COLO829 (cell line): ENCODE data around the gene BRD3.

ENCODE experiments used
- DNase-seq: peaks from one replicate; pipeline ENCODE4 v3.0.0; 2012; ENCODE audit warnings: low spot score

The BRD3 gene

DNA sequence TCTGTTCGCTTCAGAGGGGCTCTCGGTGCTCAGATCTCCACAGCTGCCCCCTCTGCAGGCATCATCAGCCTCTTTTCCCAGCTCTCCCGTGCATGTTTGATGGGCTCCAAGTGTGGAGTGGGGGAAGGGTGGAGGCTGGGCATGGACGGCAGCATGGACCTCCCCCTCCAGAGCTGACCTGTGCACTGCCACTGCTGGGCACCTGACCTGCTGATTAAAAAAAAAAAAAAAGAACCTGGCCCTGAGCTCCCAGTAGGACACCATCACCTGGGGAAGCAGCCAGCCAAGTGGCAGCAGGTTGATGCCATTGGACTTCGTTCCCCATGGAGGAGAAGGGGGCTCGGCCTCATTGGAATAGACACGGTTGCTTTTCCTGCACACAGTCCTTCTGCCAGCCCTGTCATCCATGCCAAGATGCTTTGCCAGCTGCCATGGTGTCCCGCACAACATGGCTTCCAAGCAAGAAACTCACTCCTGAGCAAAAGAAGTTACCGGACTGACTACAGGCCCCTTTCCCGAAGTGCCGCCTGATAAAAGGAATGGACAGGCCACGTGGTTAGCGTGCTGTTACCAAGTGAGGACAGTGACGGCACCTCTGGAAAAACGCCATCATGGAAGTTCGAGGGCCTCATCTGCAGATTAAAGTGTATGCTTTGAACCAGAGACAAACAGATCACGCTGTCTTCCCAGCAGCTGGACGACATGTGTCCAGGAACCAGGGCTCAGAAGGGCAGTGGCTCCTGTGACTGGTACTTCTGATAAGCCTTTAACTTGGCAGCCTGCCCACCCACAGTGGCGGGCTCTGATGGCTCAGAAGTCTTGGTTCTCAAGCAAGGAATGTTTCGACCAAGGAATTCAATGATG, 57.3 kb downstream of the BRD3 start:
- no peak for DNase-seq

DNA sequence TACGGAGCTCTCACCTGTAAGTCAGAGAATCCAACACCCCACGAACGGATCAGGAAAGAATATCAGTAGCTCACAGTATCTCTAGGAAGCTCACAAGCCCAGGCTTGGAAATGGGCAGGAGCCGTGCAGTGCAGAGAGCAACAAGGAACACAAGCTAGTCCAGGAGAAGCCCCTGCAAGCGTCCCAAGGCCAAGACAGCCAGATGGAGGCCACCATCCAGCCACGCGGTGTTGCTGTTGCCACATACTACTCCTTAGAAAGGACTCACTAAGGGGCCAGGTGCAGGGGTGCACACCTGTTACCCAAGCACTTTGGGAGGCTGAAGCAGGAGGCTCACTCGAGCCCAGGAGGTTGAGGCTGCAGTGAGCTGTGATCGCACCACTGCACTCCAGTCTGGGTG, 60.3 kb downstream of the BRD3 start:
- DNase-seq = no peak

DNA sequence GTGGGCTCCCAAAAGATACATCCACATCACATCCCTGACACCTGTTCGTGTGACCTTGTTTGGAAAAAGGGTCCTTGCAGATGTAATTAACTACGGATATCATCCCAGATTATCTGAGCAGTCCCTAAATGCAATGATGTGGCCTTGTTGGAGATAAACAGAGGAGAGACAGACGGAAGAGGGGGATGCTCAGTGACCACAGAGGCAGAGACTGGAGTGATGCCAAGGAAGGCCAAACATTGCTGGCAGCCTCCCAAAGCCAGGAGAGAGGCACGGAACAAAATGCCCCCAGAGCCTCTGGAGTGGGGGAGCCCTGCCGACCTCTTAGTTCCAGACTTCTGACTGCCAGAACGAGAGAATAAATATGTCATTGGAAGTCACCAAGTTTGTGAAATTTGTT, 60.7 kb downstream of the BRD3 start:
- no peak for DNase-seq

DNA sequence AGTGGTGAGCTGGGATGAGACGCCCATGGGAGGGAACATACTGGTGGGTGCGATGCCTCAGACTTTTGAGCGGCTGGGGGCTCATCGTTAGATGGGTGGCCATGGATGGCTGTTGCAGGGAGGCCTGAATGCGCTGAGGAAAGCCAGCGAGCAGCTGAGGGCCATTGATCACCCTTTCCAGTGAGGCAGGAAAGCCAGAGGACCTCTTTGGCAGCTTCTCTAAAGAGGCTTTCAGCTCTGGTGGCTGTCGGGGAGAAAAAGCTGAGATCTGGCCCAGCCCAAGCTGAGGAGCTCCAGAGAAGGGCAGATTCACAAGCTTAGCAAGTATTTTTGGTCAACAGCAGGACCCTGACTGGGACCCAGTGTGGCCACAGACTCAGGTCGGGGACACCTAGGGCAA, 62.4 kb downstream of the BRD3 start:
- DNase-seq = no peak

DNA sequence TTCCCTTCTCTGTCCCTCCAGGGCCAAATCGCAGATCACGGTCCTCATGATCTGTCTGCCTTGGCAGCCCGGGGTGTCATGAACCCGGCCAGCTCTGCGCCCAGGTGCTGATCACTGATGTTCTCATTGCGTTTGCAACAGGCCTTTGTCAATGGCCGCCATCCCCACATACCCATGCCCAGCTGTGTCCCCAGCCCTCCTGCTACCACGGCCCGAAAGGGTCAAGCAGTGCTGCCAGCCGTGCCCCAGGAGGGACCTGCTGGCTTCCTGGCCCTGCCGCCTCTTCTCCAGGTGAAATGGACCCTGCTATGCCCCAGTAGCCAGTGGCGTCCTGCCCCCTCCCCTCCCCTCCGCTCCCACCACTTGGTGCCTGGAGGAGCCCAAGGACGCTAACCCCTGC, 62.9 kb downstream of the BRD3 start:
- DNase-seq = no peak

DNA sequence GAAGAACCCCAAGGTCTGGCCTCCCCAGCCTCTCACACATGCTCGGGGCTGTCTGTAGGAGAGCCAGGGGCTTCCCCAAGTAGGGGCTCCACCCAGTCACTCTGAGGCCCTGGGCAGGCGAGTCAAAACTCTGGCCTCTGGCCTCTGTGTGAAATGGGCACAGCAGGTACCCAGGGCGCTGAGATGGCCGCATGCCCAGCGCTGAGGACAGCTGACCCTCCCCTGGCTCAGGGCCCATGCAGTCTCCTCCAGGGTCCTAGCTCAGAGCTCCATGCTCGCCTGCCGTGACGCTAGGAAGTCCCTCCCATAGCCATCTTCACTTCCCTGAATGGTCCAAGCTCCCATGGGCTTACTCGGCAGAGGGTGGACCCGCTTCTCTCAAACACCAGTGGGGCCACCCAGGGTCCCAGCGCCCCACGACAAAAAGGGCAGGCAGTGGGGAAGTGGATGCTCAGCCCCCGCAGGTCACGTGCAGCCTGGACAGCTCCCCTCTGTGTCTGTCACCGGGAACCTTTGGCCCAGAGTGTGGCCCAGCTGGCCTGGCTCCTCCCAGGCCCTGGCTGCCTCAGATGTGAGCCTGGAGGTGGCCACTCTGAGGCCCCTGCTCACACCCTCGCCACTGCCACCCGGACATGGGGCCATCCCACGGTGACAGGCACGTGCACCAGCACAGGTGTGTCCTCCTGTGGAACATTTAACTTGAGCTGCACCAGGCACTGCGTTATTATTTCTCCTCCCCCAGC, 63.5 kb downstream of the BRD3 start:
- no peak for DNase-seq

DNA sequence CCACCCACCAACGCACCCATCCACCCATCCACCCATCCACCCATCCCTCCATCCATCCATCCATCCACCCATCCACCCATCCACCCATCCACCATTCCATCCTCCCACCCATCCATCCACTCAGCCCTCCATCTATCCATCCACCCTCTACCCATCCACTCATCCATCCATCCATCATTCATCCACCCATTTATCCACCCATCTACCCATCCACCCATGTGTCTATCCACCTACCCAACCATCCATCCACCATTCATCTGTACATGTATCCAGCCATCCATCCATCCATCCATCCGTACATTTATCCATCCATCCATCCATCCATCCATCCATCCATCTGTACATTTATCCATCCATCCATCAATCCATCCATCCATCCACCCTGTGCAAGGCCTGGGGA, 64.6 kb downstream of the BRD3 start:
- no peak for DNase-seq

DNA sequence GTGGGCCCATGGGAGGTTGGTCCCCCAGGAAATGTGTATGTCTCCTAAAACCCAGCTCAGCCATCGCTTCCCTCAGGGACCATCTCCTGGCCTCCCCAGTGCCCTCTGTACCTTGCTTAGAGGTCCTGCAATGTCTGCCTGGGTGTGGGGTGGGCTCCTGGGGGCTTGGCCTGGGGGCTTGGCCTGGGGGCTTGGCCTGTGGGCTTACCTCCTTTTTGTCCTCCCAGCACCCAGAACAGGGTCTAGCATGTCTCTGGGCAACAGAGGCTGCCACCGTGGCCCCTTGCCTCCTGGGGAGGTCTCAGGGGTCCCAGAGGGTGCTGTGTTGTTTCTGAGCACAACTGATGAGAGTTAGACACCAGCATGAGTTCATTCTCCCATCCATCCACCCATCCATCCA, 65.0 kb downstream of the BRD3 start:
- no peak for DNase-seq

DNA sequence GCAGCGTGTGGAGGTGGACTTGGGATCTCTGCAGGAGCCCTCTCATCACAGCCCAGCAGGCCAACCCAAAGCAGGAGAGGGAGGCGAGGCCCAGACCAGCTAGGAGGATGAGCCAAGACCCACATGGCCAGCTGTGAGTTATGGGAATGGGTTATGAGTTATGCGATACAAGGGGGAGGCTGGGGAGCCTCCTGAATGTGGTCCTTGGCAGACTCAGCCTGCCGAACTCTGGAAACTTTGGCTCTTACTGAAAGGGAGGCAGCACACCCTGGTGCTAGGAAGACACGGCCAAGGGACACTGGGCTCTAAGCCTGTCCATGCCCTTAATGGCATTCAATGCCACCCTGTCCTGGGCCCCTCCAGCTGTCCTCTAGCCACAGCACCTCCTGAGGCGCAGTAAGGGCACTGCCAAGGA, 68.0 kb downstream of the BRD3 start:
- no peak for DNase-seq

DNA sequence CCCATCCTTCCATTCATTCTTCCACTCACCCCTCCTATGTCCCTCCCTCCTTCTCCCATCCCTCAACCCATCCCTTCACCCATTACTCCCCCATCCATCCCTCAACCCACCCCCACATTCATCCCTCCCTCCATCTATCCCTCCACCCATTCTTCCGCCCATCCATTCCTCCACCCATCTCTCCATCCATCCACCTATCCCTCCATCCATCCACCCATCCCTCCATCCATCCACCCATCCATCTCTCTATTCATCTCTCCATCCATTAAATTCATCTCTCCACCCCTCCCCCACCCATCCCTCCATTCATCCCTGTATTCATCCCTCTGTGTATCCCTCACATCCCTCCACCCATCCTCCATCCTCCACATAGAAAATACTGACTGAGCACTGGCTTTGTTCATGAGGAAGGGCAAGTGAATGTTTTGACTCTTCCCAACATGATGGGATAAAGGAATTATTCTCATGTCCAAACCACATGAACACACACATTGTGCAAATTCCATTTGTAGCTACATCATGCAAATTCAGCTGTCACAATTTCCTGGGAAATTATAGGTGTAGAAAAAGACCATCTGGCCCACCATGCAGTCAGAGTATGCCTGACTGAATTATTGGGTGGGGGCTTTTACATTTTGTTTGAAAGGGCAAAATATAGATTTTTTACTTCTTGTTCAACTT, 68.8 kb downstream of the BRD3 start:
- no peak for DNase-seq

DNA sequence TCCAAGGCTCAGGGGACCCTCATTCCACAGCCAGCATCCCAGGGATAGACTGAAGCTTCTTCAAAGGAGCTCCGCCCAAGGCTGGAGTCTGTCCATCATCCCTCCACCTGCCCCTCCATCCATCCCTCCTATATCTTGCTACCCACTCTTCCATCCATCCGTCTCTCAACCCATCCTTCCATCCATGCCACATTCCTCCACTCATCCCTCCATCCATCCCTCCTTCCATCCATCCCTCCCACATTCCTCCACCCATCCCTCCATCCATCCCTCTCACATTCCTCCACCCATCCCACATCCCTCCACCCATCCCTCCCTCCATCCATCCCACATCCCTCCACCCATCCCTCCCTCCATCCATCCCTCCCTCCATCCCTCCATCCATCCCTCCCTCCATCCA, 70.2 kb downstream of the BRD3 start:
- DNase-seq = no peak

DNA sequence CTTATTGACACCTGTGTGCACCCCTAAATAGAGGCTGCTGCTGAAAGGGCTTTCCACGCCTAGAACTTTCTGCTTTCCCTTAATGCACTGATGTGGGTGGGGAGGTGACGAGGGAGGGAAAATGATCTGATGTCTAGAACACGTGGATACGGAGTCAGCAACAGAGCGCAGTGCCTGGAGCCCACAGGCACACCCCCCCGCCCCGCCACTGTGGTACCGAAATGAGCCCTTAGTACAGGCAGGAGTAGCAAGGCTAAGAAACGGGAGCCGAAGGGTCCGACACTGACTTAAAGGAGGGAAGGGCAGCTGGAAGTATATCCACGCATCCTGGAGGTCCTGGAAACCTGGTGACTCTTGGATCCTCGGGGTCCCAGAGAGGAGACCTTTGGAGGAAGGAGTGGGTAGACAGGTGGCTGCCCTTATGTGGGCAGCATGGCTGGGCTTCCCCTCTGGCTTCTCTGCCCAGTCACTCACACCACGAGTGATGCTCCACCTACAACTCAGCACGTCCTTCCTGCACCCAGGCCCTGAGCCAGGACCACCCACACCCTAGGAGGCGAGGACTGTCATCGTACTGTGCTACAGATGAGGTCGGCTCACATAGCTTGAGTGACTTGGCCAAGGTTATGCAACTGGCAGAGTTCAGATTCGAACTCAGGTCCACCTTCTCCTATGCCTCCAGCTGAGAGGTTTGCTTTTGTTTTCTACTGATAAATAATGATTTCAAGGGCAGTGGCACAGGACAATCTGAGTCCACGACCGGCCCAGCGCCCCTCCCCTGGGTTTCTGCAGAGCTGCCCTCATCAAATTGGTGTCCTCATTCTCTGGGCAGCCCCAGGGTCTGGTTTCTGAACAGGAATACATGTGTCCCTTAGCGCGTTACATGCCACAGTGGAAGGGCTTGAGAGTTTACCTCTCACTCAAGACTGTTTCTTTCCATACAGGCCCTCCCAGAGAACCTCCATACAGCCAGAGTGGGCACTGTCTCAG, 71.0 kb downstream of the BRD3 start:
- no peak for DNase-seq

DNA sequence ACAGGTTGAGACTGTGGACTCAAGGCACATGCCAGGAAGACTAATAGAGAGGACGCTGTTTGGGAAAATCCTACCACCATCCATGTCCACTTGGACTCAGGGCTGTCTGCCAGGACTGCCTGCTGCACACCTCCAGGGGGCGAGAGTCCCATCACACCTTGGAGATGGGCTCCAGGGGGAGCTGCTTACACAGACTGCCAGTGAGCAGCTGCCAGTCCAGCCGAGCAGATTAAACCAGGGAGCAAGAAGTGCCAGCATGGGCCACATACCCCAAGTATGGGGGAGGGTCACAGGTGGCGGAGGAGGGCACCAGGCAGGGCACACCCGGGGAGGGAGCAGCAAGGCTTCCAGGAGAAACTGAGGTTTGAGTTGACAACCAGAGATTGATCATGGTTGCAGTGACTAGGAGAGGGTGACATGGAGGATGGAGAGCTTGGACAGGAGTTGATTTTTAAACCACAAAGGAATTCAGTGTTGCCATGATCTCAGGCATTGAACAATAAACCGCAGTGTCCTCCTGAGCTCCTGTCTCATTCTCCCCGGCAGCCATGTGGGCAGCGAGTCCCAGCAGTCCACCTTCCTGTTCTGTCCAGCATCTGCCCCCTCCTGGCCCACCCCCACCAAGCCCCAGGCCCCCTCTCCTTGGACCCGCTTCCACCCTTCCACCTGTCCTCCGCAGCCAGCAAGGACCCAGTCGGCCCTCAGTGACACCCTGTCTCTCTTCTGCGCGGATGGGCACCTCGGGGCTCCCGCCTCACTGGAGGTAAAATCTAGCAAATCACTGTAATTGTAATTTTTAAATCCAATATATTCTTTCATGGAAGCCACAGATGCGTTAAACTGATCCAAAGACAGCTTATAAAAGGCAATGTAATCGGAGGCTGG, 72.6 kb downstream of the BRD3 start:
- peak; percentile 35 for DNase-seq

DNA sequence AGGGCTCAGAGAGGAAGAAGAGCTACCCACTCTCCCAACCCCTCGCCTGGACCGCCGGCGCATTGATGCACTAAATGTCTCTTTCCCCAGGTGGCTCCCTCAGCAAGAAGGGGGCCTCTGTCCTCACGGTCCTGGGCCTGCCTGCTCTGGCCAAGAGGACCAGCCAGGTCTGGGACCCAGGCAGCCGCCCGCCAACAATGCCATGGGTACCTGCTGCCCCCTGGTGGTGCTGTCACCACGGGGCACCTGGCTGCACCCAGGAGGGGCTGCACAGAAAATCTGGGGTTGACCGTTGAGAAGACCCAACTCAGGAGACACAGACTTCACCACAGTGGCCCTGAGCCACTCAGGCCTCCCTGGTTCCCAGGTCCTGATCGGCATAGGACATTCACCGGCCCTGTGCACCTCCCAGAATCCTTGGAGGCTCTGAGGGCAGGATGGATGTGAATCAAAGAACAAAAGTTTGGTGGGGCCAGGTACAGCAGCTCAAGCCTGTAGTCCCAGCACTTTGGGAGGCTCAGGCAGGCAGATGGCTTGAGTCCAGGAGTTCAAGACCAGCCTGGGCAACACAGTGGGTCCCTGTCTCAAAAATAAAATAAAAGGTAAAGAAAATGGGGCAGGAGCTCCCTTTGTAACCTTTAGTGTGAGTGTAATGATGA, 73.3 kb downstream of the BRD3 start:
- peak; percentile 67 for DNase-seq

DNA sequence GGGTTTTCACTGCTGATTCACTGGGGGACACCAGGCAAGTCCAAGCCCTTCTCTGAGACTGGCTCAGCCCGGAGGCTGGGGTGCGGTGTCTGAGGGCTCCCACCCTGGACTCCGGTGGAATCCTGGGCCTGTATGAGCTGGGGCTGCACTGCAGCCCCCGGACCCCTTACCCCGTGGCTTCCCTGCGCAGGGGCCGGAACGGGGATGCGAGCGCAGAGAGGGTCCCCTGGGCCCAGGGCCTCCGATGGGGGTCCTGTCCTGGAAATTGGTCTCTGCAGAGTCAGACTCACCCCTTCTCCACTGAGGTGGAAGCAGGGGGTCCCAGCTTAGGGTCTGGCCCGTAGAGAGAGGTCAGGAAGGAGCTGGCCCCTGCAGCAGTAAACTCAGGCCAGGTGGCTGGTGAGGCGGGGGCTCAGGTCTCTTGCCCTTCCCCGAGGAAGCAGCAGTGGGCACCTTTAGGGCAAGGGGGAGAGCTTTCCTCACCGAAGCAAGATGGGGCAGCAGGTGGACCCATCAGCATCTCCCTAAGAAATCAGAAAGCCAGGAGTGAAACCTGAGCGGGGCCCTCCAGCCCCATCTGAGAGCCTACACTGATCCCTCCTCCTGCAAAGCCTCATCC, 74.1 kb downstream of the BRD3 start:
- DNase-seq = no peak

DNA sequence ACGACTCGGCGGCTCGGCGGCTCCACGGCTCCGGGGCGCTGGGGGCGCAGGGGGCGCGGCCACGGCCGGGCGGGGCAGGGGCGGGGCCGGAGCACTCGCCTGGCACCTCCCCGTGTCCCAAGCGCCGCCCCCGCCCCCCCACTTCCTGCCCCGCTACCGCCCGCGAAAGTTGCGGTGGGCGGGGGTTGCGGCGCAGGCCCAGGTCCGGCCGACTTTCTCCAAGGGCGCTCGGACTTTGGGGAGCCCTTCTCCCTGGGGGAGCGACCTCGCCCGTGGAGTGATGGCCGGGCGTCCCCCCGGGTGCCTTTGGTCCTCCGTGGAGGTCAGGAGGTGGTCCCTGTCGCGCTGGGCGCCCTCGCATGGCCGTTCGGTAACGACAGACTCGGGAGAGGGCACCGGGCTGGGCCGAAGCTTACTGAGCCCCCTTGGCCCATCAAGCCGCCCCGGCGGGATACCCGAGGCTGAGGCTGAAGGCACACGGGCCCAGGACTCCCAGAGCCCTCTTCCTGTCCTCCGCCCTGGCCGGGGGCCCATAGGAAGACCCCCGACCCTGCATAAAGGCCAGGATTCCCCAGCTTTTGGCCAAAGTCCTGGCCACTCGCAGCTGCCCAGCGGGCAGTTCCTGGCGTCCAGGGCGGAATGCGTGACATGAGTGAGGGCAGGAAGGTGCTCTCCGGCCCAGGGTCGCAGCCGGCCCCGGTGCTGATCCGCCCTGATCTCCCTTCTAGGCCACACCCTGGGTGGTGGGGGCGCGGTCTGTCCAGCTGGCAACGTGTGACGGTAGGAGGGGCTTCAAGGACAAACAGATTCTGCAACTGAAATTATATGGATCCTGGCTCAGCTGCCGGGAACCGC, 74.8 kb downstream of the BRD3 start:
- DNase-seq = peak; percentile 65

DNA sequence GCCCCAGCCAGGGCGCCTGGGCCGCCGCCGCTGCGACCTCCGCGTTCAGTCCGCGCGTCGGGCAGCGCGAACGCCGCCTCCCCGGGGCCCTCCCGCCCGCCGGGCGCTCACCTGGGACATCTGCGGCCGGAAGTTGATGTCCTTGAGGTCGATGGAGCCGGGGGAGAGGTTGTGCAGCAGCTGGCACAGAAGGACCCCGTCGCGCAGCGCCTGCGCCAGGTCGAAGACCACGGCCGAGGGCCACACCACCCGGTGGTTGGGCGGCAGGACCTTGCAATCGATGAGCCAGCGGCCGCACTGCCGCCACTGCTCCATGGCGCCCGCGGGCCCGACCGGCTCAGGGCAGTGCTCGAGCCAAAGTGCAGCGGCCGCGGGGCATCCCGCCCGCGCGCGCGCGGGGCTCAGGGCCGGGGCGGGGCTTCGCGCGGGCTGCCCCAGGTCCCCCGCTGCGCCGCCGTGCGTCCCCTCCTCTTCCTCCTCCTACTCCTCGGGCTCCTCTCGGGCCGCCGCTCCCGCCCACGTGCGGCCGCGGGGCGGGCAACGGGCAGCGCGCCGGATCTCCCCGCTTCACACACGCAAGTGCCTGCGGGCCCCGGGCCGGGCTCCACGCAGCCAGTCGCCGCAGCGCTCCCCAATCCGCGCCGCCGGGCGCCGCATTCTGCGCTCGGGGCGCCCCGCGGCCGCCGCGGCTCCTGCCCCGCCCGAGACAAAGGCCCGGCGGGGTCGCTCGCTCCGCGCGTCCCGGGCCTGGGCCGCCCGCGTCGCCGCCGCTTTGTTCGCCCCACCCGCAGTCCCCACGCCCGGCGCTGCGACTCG, 75.7 kb downstream of the BRD3 start, which contains the start of gene VAV2:
VAV2 (minus strand) TSS at position 361 of the 816 bp plus-strand sequence; CDS start at position 315, 46 bp downstream.
- no peak for DNase-seq
